Natural killer cell treated with Interleukin-12 subunit alpha and Interleukin-12 subunit beta and Interleukin-15 and Interleukin-18, amount 100 ng/mL, for 72 hours (primary cell): ENCODE results near the gene NUP153. TPM values are rescaled to one million over a fixed set of nuclear protein-coding genes. Genes with fewer than 3 reads are reported as not detected.
"Not testable (repeated sequence)": the region's sequence is repeated elsewhere in the genome, so short reads cannot be mapped to it uniquely, and the experiment has no call there.

ENCODE experiments used
- ATAC-seq, 2 donors: fragments of 150-1000 bp; cut with Tn5 transposase in 1 of 2; sonication (Bioruptor Pico), chemical (Tn5 transposase) in 1 of 2; 2 replicates each; pipeline ENCODE4 v1.10.0; 2021
- DNase-seq: peaks from one replicate; pipeline ENCODE4 v3.0.0; 2022; ENCODE audit warnings: low spot score
- H3K27ac Mint-ChIP-seq, 2 donors: 1 replicate in 1 of 2; 2 replicates in 1 of 2; pipeline ENCODE4 v1.8.0; 2022; ENCODE audit warnings: mixed read lengths in 2 of 2, mild to moderate bottlenecking in 1 of 2, moderate library complexity in 1 of 2
- H3K27me3 Mint-ChIP-seq, 2 donors: 1 replicate in 1 of 2; 2 replicates in 1 of 2; pipeline ENCODE4 v1.8.0; 2022; ENCODE audit warnings: mixed read lengths in 2 of 2
- H3K36me3 Mint-ChIP-seq: one replicate; pipeline ENCODE4 v1.8.0; 2022; ENCODE audit warnings: mixed read lengths
- H3K4me1 Mint-ChIP-seq, 2 donors: 1 replicate in 1 of 2; 2 replicates in 1 of 2; pipeline ENCODE4 v1.8.0; 2022; ENCODE audit warnings: low read depth in 2 of 2, mixed read lengths in 2 of 2, mild to moderate bottlenecking in 1 of 2
- H3K4me3 Mint-ChIP-seq: one replicate; pipeline ENCODE4 v1.8.0; 2022; ENCODE audit warnings: mixed read lengths
- H3K9me3 Mint-ChIP-seq: 2 replicates; pipeline ENCODE4 v1.8.0; 2022; ENCODE audit warnings: mixed read lengths
- total RNA-seq, 2 donors: library from RNA; stranded (reverse); gene quantifications; one replicate each; pipeline ENCODE4 v1.2.3, GENCODE V29; 2022

NUP153 gene
- total RNA-seq, 2 donors from 2014 or later: 76.6 to 117 TPM

- ATAC-seq: peak; percentile 94 to 95
- Mint-ChIP-seq H3K9me3 (no peaks in the 10 kb centered on the region), H3K36me3 (no peaks in the 10 kb centered on the region), H3K27me3 (no peaks in the 10 kb centered on the region), H3K4me1 (peaks cover 26 to 31% of the 10 kb centered on the region in 2 donors), H3K4me3 (peak within 1 kb of the TSS; percentile 97), H3K27ac (peak within 1 kb of the TSS; percentile 86 to 93)
- peak; percentile 95 for DNase-seq
Measured at GRCh38 chr6:17599877-17600526, 106.7 kb downstream of the NUP153 start, which contains the start of gene FAM8A1. TSS of gene FAM8A1 (plus strand) at chr6:17600302. CDS start at chr6:17600410, 108 bp downstream.

GRCh38 chr6:17596085-17596484, 110.6 kb downstream of the NUP153 start:
- H3K27ac Mint-ChIP-seq: no peak overlapping the region
- no peak overlapping the region for H3K4me3 Mint-ChIP-seq
- H3K9me3 Mint-ChIP-seq: no peaks in the 10 kb centered on the region
- peaks cover 8 to 13% of the 10 kb centered on the region in 2 donors for H3K4me1 Mint-ChIP-seq
- no peaks in the 10 kb centered on the region for H3K27me3 Mint-ChIP-seq
- DNase-seq (no peak), ATAC-seq (no peak)
- H3K36me3 Mint-ChIP-seq: no peaks in the 10 kb centered on the region

GRCh38 chr6:17593246-17593645, 113.5 kb downstream of the NUP153 start:
- Mint-ChIP-seq H3K36me3 (no peaks in the 10 kb centered on the region), H3K27me3 (no peaks in the 10 kb centered on the region), H3K27ac (peak overlapping the region in 1 of 2 donors; percentile 44), H3K4me1 (peaks cover 7 to 10% of the 10 kb centered on the region in 2 donors), H3K4me3 (no peak overlapping the region), H3K9me3 (no peaks in the 10 kb centered on the region)
- no peak for ATAC-seq
- no peak for DNase-seq

- H3K27me3 Mint-ChIP-seq: no peaks in the 10 kb centered on the region
- no peaks in the 10 kb centered on the region for H3K36me3 Mint-ChIP-seq
- DNase-seq (no peak), ATAC-seq (peak; percentile 60 to 86)
- H3K4me3 Mint-ChIP-seq: peak overlapping the region; percentile 37
- H3K27ac Mint-ChIP-seq: peak overlapping the region; percentile 29 to 64
- peaks cover 14 to 16% of the 10 kb centered on the region in 2 donors for H3K4me1 Mint-ChIP-seq
- H3K9me3 Mint-ChIP-seq: no peaks in the 10 kb centered on the region
Measured at GRCh38 chr6:17591287-17591686, 115.4 kb downstream of the NUP153 start.

GRCh38 chr6:17589406-17590096, 117.2 kb downstream of the NUP153 start:
- peaks cover 19 to 22% of the 10 kb centered on the region in 2 donors for H3K4me1 Mint-ChIP-seq
- H3K27ac Mint-ChIP-seq: peak overlapping the region in 1 of 2 donors; percentile 68
- ATAC-seq: no peak
- H3K27me3 Mint-ChIP-seq: no peaks in the 10 kb centered on the region
- no peaks in the 10 kb centered on the region for H3K36me3 Mint-ChIP-seq
- H3K4me3 Mint-ChIP-seq: no peak overlapping the region
- DNase-seq: no peak
- H3K9me3 Mint-ChIP-seq: no peaks in the 10 kb centered on the region

GRCh38 chr6:17588011-17588410, 118.7 kb downstream of the NUP153 start:
- H3K27ac Mint-ChIP-seq: peak overlapping the region in 1 of 2 donors; percentile 68
- H3K36me3 Mint-ChIP-seq: no peaks in the 10 kb centered on the region
- no peaks in the 10 kb centered on the region for H3K27me3 Mint-ChIP-seq
- DNase-seq: no peak
- H3K4me3 Mint-ChIP-seq: no peak overlapping the region
- H3K4me1 Mint-ChIP-seq: peaks cover 26 to 28% of the 10 kb centered on the region in 2 donors
- ATAC-seq: no peak
- no peaks in the 10 kb centered on the region for H3K9me3 Mint-ChIP-seq

GRCh38 chr6:17586623-17587022, 120.1 kb downstream of the NUP153 start:
- ATAC-seq, H3K4me3 Mint-ChIP-seq, DNase-seq, H3K9me3 Mint-ChIP-seq, H3K27me3 Mint-ChIP-seq, H3K36me3 Mint-ChIP-seq, H3K27ac Mint-ChIP-seq: not testable (repeated sequence)
- peaks cover 22 to 24% of the 10 kb centered on the region in 2 donors for H3K4me1 Mint-ChIP-seq

- H3K4me1 Mint-ChIP-seq: peaks cover 19 to 20% of the 10 kb centered on the region in 2 donors
- H3K36me3 Mint-ChIP-seq: no peaks in the 10 kb centered on the region
- ATAC-seq (peak; percentile 57 to 79), DNase-seq (no peak)
- H3K27ac Mint-ChIP-seq: no peak overlapping the region
- no peaks in the 10 kb centered on the region for H3K9me3 Mint-ChIP-seq
- H3K4me3 Mint-ChIP-seq: no peak overlapping the region
- H3K27me3 Mint-ChIP-seq: peaks cover 3 to 9% of the 10 kb centered on the region in 2 donors
Measured at GRCh38 chr6:17585766-17586490, 120.8 kb downstream of the NUP153 start.

- Mint-ChIP-seq H3K4me1 (peaks cover 19 to 21% of the 10 kb centered on the region in 2 donors), H3K27me3 (peaks cover 5 to 9% of the 10 kb centered on the region in 2 donors), H3K9me3 (no peaks in the 10 kb centered on the region), H3K36me3 (no peaks in the 10 kb centered on the region), H3K4me3 (no peak overlapping the region), H3K27ac (no peak overlapping the region)
- DNase-seq: no peak
- ATAC-seq: peak in 1 of 2 donors; percentile 47
Measured at GRCh38 chr6:17584241-17584803, 122.4 kb downstream of the NUP153 start.

GRCh38 chr6:17583811-17584210, 122.9 kb downstream of the NUP153 start:
- Mint-ChIP-seq H3K4me1 (peaks cover 19 to 21% of the 10 kb centered on the region in 2 donors), H3K36me3 (no peaks in the 10 kb centered on the region), H3K27ac (no peak overlapping the region), H3K4me3 (no peak overlapping the region), H3K9me3 (no peaks in the 10 kb centered on the region), H3K27me3 (peaks cover 5 to 9% of the 10 kb centered on the region in 2 donors)
- no peak for ATAC-seq
- no peak for DNase-seq

- peaks cover 14 to 28% of the 10 kb centered on the region in 2 donors for H3K27me3 Mint-ChIP-seq
Measured at GRCh38 chr6:17581282-17581681, 125.4 kb downstream of the NUP153 start.

GRCh38 chr6:17580518-17581048, 126.1 kb downstream of the NUP153 start:
- H3K9me3 Mint-ChIP-seq: peaks cover 6% of the 10 kb centered on the region
- ATAC-seq (peak; percentile 64 to 70), DNase-seq (no peak)
- no peak overlapping the region for H3K27ac Mint-ChIP-seq
- peak overlapping the region; percentile 61 for H3K4me3 Mint-ChIP-seq
- peaks cover 14 to 28% of the 10 kb centered on the region in 2 donors for H3K27me3 Mint-ChIP-seq
- H3K36me3 Mint-ChIP-seq: peaks cover 13% of the 10 kb centered on the region
- H3K4me1 Mint-ChIP-seq: peaks cover 6 to 9% of the 10 kb centered on the region in 2 donors

More at GRCh38 chr6:17581282-17581681, 125.4 kb downstream of the NUP153 start:
- DNase-seq, H3K4me3 Mint-ChIP-seq, ATAC-seq, H3K9me3 Mint-ChIP-seq, H3K27ac Mint-ChIP-seq: not testable (repeated sequence)
- Mint-ChIP-seq H3K36me3 (peaks cover 13% of the 10 kb centered on the region), H3K4me1 (peaks cover 11 to 15% of the 10 kb centered on the region in 2 donors)

GRCh38 chr6:17577059-17577458, 129.7 kb downstream of the NUP153 start:
- peaks cover 0 to 3% of the 10 kb centered on the region in 2 donors for H3K4me1 Mint-ChIP-seq
- peaks cover 13% of the 10 kb centered on the region for H3K36me3 Mint-ChIP-seq
- no peak for DNase-seq
- ATAC-seq: no peak
- peaks cover 6% of the 10 kb centered on the region for H3K9me3 Mint-ChIP-seq
- no peak overlapping the region for H3K27ac Mint-ChIP-seq
- H3K4me3 Mint-ChIP-seq: no peak overlapping the region
- H3K27me3 Mint-ChIP-seq: peaks cover 19 to 41% of the 10 kb centered on the region in 2 donors
